DMS53 (cell line): ENCODE measurements around the gene HIGD1B.
"Not testable (repeated sequence)": the region's sequence is repeated elsewhere in the genome, so short reads cannot be mapped to it uniquely, and the experiment has no call there.

Source experiments
- DNase-seq: peaks from one replicate; lab custom pipeline; 2025; lab: John Stamatoyannopoulos, UW

Gene HIGD1B

DNA sequence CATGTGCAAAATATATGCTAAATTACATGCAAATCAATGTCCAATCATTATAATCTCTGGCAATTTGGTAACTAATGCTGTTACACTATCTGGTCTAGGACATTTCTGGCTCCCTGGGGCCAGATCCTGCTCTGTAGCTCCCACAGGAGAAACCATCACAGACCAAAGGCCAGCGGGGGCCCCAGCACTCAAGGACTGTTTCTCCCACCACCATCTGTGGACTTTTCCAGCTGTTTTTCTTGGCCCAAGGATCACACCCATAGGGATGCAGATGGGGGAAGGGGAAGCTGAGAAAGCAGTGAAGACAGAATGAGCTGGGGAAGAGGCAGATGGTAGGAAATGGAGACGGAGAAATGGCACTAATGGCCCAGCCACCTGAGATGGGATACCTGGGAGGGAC is at the start of gene HIGD1B:
Gene HIGD1B, plus strand, starts transcription at position 298 of the 400 bp plus-strand sequence. CDS start 270 bp downstream, outside the sequence.
- DNase-seq: no peak

GRCh38 chr17:44798356-44798755 is 49.3 kb upstream of the HIGD1B start:
- DNase-seq: no peak

GRCh38 chr17:44801880-44802279 is 45.8 kb upstream of the HIGD1B start:
- no peak for DNase-seq

DNA sequence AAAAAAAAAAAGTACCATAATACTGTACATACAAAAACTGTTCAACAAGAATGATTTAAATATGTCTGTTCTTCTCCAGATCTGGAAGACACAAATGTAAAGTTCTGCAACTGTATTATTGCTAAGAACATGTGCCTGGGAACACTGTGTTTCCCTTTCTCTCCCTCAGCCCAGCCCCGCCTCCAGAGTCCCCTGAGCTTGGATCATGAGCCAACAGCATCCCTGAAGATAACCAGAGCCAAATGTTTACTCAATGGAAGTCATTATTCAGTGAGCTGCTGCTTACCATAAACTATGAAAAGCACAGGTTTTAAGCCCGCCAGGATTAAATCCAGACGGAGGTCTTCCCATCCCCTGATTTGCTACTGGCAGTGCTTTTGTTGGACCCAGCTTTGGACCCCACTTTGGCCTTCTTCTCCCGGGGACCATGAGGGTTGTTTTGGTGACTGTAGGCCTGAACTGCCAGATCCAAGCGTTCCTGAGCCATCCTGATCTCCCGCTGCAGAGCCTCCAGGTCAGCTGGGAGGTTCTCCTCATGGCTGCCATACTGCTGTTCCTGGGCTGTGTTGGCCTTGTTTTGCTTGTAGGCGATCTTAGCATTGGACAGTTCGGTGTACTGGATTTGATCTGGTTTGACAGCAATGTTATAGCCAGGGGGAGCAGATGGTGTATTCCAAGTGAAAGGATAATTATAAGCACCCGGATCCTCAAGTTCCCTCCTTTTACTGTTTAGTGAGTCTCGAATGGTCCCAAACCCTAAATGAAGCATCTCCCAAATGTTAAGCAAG is 43.2 kb upstream of the HIGD1B start:
- DNase-seq: no peak

GRCh38 chr17:44807093-44807816 is 40.4 kb upstream of the HIGD1B start:
- no peak for DNase-seq

DNA sequence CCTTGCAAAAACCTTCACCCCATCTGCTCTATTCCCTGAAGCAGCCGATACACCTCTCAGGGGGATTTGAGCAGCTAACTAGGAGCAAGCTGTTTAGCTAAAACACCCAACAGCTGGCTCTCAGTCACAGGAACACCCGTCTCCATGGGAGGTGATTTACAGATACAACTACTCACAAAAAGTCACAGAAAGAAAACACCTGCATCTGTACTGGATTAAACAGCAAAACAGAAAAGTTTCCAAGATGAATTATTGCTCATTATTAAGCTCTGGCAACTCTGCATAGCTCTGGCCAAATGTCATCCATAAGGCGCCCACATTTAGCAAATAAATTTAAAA is 39.9 kb upstream of the HIGD1B start:
- no peak for DNase-seq

DNA sequence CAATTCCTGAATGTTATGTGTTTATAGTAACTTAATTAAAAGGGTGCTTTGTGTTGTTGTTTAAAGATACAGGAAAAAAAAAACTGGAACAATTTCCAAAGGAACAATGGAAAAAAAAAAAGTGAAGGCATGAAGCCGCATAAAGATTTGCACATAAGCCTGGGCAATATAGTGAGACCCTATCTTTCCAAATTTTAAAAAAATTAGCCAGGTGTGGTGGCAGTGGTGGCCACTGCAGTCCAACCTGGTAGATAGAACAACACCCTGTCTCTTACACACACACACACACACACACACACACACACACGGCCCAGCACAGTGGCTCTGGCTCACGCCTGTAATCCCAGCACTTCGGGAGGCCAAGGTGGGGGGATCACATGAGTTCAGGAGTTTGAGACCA is 39.5 kb upstream of the HIGD1B start:
- no peak for DNase-seq

GRCh38 chr17:44808656-44809388 is 38.9 kb upstream of the HIGD1B start:
- DNase-seq: not testable (repeated sequence)

GRCh38 chr17:44812263-44812662 is 35.4 kb upstream of the HIGD1B start:
- DNase-seq: no peak

GRCh38 chr17:44818508-44818907 is 29.2 kb upstream of the HIGD1B start:
- not testable (repeated sequence) for DNase-seq

DNA sequence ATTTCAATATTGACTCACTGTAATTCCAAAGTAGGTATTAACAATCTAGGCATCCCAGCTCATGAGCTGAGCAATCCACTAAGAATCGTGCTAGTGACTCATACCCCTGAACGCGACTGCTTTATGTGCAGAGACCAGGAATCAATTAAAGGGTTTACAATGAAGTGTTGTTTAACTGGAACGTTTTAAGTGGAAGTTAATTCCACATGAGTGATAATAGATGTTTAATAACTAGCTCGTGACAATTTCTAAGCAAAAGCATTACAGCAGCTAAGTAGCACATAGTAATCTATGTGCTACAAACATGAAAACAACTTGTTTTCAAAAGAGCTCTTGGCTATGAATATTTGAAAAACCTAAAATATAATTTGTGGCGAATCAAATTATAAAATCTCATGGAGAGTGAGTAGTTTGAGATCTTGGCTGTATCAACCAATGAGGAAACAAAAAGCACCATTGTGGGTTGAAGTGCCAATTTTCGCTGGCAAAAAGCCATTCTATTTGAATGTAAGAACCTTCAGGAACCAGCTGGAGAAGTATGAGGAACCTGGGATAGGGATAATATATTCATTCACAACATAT is 27.0 kb upstream of the HIGD1B start:
- peak; percentile 79 for DNase-seq

- DNase-seq: not testable (repeated sequence)
These were observed 22.4 kb upstream of the HIGD1B start for GRCh38 chr17:44825236-44825635.

GRCh38 chr17:44826123-44826790 is 21.4 kb upstream of the HIGD1B start:
- no peak for DNase-seq

DNA sequence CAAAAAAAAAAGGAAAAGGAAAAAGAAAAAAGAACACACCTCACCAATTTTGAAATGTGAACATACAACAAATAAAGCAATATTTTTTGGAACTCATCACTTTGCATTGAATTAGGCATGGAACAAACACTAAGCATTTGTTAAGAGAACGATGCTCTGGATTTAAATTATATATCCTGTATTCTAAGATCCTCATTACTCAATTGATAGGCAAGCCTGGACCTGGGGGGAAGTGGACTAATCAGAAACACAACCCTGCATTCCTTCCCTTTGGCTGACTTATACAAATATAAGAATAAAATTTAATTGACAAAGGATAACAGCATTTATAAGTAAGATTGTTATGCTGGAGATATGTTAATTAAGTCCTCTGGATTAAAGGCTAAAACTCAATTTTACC is 19.8 kb upstream of the HIGD1B start:
- no peak for DNase-seq

DNA sequence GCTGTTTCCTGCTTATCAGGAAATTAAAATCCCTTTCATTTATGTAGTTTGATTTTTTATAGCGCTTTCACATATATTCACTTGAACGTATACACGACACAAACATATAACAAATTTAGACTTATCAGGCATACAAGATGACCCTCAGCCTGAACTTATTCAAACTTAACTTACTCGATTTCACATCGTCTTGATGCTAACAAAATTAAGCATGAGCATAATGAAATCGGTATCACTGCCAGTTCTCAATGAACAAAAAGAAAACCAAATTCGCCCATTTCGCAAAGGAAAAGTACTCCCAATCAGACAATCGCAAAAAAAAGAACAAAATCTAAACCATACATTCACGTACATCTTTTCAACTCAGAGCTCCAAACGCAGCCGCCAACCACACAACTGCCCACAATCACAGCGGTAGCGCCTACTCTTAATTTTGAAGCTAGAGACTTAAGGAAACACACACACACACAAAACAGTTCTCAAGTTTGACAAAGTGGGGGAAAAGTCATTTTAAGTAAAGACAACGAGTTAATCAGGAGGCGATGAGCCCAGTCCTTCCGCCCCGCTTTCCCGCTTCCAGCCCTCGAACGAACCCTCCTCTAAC is 18.7 kb upstream of the HIGD1B start:
- DNase-seq: peak; percentile 51

- DNase-seq: peak; percentile 57
These were observed 17.9 kb upstream of the HIGD1B start, which contains the start of gene GJC1 for GRCh38 chr17:44829523-44830358. GJC1 (minus strand) TSS chr17:44830287; CDS start chr17:44805817, 24,470 bp downstream.

- peak; percentile 68 for DNase-seq
These were observed 17.1 kb upstream of the HIGD1B start for GRCh38 chr17:44830359-44831288.

- no peak for DNase-seq
These were observed 16.3 kb upstream of the HIGD1B start for GRCh38 chr17:44831371-44831770.

DNA sequence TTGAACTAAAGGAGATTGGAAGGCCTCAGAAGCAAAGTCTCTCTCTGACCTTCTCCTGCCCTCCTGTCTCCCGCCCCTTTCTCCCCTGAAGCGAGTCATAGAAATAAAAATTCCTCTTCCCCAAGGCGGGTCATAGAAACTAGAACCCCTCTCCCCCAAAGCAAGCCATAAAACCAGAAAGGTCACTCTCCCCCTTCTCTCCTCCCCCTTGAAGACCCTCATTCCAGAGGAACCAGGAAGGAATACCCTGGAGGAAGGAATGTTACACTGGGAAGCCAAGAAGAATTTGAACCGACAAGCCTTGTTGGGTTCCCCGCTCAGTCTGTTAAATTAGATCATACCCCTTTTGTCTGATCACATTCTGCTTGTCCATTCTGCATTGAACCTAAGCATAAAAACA is 14.9 kb upstream of the HIGD1B start:
- DNase-seq: no peak
